ENCODE data around the gene DPH1.

DNA sequence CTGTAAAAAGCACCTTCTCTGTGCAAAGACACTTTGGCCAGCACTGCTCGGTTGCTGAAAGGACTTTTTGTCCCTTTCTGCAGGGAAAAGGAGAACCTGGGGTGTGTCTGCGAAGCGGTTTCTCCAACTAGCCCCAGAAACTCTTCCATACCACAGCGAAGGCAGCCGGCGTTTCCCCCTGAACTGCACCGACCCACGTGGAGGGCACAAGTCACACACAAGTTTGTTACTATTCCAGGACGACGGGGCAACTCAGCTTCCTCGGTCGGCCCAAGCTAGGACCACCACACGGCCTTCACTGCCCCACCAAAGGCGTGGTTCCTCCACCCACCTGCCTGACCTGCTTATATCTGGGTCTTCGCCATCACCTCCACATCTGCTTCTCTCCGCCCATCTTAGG, 6.7 kb upstream of the DPH1 start:
- no peak for TF ChIP-seq POLR2A (IDR thresholded peaks at IDR 0.05; ENCODE audit: low read depth, low read length)
- TF ChIP-seq, protein P1, sequence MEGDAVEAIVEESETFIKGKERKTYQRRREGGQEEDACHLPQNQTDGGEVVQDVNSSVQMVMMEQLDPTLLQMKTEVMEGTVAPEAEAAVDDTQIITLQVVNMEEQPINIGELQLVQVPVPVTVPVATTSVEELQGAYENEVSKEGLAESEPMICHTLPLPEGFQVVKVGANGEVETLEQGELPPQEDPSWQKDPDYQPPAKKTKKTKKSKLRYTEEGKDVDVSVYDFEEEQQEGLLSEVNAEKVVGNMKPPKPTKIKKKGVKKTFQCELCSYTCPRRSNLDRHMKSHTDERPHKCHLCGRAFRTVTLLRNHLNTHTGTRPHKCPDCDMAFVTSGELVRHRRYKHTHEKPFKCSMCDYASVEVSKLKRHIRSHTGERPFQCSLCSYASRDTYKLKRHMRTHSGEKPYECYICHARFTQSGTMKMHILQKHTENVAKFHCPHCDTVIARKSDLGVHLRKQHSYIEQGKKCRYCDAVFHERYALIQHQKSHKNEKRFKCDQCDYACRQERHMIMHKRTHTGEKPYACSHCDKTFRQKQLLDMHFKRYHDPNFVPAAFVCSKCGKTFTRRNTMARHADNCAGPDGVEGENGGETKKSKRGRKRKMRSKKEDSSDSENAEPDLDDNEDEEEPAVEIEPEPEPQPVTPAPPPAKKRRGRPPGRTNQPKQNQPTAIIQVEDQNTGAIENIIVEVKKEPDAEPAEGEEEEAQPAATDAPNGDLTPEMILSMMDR (conservative IDR thresholded peaks at IDR 0.05; ENCODE audit: low read depth, low read length) = no peak
- no peak for TF ChIP-seq MAZ (IDR thresholded peaks at IDR 0.05; ENCODE audit: borderline replicate concordance, low read depth, low read length)
